Heart left ventricle (tissue), 16 donors: Measurements from ENCODE around the gene CCL4. TPM values are rescaled to one million over a fixed set of nuclear protein-coding genes. Genes with fewer than 3 reads are reported as not detected.

ENCODE experiments used
- ATAC-seq, 4 donors: fragments of 200-7000 bp; cut with Tn5 transposase; one replicate each; pipeline ENCODE4 v1.9.1; 2020 to 2022; ENCODE audit warnings: moderate library complexity in 4 of 4, mild to moderate bottlenecking in 3 of 4, moderate number of reproducible peaks in 1 of 4
- DNase-seq, 5 donors: peaks; one replicate each; pipeline ENCODE4 v3.0.0-alpha.2; 2020
- H3K27ac ChIP-seq, 12 donors: fragments of 200-600 bp; sonication (generic) in 4 of 12; one replicate each; pipeline versions ENCODE4 v1.5.0 to v1.8.0; 2016 to 2022; ENCODE audit warnings: mild to moderate bottlenecking in 2 of 12
- H3K27me3 ChIP-seq, 9 donors: fragments of 200-600 bp; sonication (generic) in 2 of 9; one replicate each; pipeline versions ENCODE4 v1.5.1 to v1.8.0; 2016 to 2022; ENCODE audit warnings: mild to moderate bottlenecking in 3 of 9
- H3K36me3 ChIP-seq, 9 donors: fragments of 200-600 bp; sonication (generic) in 2 of 9; one replicate each; pipeline versions ENCODE4 v1.5.0 to v1.8.0; 2018 to 2022; ENCODE audit warnings: mild to moderate bottlenecking in 2 of 9
- H3K4me1 ChIP-seq, 12 donors: fragments of 200-600 bp; sonication (generic) in 4 of 12; one replicate each; pipeline versions ENCODE4 v1.5.0 to v1.8.0; 2016 to 2022; ENCODE audit warnings: mild to moderate bottlenecking in 3 of 12
- H3K4me3 ChIP-seq, 12 donors: fragments of 200-600 bp; sonication (generic) in 4 of 12; one replicate each; pipeline versions ENCODE4 v1.5.0 to v1.8.0; 2017 to 2022; ENCODE audit warnings: mild to moderate bottlenecking in 9 of 12, moderate library complexity in 4 of 12
- H3K9me3 ChIP-seq, 12 donors: fragments of 200-600 bp; sonication (generic) in 4 of 12; one replicate each; pipeline versions ENCODE4 v1.5.0 to v1.8.0; 2016 to 2022; ENCODE audit warnings: mild to moderate bottlenecking in 1 of 12
- POLR2A ChIP-seq, 2 donors: fragments of 450-650 bp; IDR thresholded peaks; one replicate each; pipeline ENCODE4 v1.6.1; 2017; ENCODE audit warnings: antibody characterized with exemption in 2 of 2, mild to moderate bottlenecking in 2 of 2, moderate library complexity in 2 of 2
- WGBS, 4 donors: extraction: QIAGEN DNeasy Blood & Tissue Kit in 2 of 4; methylation state at CpG; one replicate each; pipeline versions ENCODE4 v1.1.5 to v1.1.7; 2013 to 2018; 5-methylcytosine and 5-hydroxymethylcytosine counted together
- intact Hi-C, 10 donors: fragments of 100-400 bp; cut with DNase I; formaldehyde crosslinking; loops; one replicate each; pipeline versions ENCODE4 v1.11.1 to v1.14.2; 2022
- polyA plus RNA-seq, 2 donors: library from polyadenylated mRNA; stranded (reverse); fragments of 200-250 nt; gene quantifications; one replicate each; pipeline ENCODE4 v1.2.3, GENCODE V29; 2013
- total RNA-seq, 9 donors: library from RNA; depleted of rRNA in 2 of 9; stranded (reverse); fragments of >200 nt in 2 of 9; fragmentation: NEBNext Ultra II Directional in 3 of 9; extraction: Animal tissue kit (Norgen Biotek cat#: 25700) in 3 of 9; gene quantifications; one replicate each; pipeline versions ENCODE4 v1.1.0 to v1.2.4, GENCODE V29; 2016 to 2023
- TF ChIP-seq, protein P1 (sequence below), 12 donors: fragments of 200-600 bp; sonication (generic) in 4 of 12; IDR thresholded peaks; one replicate each; pipeline versions ENCODE4 v1.5.0 to v1.8.0; 2018 to 2022; ENCODE audit warnings: antibody characterized with exemption in 12 of 12, mild to moderate bottlenecking in 5 of 12
- donor health status: ischemic (EF 13 %, LVEDD 7.1; RV severe dilation, severe dysfunction).
- donor health status: healthy with polysubstance abuse.
- donor health status: DM: no; HTN: yes; CAD: no.
- donor health status: DM: no; HTN: no; CAD: no.
- donor health status: ischemic (EF 25% LVEDD 6.9; RV normal size, moderate dysfunction).
- donor health status: ischemic (EF 25% LVEDD 5.7; RV mildly dilated, moderate dysfunction).
- donor health status: healthy.
- donor health status: DM: yes; HTN: yes; CAD: no.
- donor health status: ischemic (EF 35%, LVEDD 5.7; RV mildly dilated, moderate dysfunction).
- donor health status: nonischemic (EF 11% LVEDD 7.7; RV severe dilation, severe dysfunction).
- donor health status: DM: yes; HTN: yes; CAD: no.
- donor health status: PGD.
- donor health status: ischemic (EF 29% LVEDD 5.4; RV normal size, mild dysfunction).
- donor health status: nonischemic (EF 23%, LVEDD 6.1; RV moderate dilation, normal function).

The CCL4 gene
- total and polyA plus RNA-seq, 11 donors, result 0.29 to 23.9 (median 1.1) TPM; not detected in 3

DNA sequence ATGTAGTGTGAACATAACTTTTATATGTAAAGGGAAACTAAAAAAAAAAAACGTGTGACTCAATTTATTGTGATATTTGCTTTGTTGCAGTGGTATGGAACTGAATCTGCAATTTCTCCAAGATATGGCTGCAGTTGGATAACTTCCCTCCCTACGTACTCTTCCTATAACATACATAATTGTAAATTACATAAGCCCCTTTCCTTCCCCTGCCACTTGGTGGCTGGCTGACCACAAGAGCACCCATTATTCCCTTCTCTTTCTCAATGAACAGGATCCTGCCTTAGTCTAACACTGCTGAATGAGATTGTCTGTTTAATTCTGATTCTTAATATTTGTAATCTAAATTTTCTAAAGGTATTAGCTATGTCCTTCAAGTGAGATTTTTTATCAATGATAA, 27.8 kb downstream of the CCL4 start:
- H3K27ac ChIP-seq, result no peak overlapping the region
- peaks cover 0 to under 1% (median 0%) of the 10 kb centered on the region in 12 donors for H3K9me3 ChIP-seq
- ATAC-seq (no peak), DNase-seq (no peak)
- 59 to 73% (median 63%) methylated on average over 2 of the region's 2 CpGs for WGBS, 4 donors
- peaks cover 0 to 22% (median 0%) of the 10 kb centered on the region in 12 donors for H3K4me1 ChIP-seq
- intact Hi-C loops, result loop anchor here in 1 of 10 donors (5.0 kb wide), 1 partner anchor 144 kb away; the partner anchor contains the start of gene CCL14
- no peaks in the 10 kb centered on the region for H3K36me3 ChIP-seq
- no peak for TF ChIP-seq POLR2A (IDR thresholded peaks at IDR 0.05)
- TF ChIP-seq, protein P1, sequence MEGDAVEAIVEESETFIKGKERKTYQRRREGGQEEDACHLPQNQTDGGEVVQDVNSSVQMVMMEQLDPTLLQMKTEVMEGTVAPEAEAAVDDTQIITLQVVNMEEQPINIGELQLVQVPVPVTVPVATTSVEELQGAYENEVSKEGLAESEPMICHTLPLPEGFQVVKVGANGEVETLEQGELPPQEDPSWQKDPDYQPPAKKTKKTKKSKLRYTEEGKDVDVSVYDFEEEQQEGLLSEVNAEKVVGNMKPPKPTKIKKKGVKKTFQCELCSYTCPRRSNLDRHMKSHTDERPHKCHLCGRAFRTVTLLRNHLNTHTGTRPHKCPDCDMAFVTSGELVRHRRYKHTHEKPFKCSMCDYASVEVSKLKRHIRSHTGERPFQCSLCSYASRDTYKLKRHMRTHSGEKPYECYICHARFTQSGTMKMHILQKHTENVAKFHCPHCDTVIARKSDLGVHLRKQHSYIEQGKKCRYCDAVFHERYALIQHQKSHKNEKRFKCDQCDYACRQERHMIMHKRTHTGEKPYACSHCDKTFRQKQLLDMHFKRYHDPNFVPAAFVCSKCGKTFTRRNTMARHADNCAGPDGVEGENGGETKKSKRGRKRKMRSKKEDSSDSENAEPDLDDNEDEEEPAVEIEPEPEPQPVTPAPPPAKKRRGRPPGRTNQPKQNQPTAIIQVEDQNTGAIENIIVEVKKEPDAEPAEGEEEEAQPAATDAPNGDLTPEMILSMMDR (IDR thresholded peaks at IDR 0.05), result peak in 1 of 12 donors; percentile 6
- H3K4me3 ChIP-seq, result no peak overlapping the region
- H3K27me3 ChIP-seq, result peaks cover 0 to 23% (median 0%) of the 10 kb centered on the region in 9 donors

DNA sequence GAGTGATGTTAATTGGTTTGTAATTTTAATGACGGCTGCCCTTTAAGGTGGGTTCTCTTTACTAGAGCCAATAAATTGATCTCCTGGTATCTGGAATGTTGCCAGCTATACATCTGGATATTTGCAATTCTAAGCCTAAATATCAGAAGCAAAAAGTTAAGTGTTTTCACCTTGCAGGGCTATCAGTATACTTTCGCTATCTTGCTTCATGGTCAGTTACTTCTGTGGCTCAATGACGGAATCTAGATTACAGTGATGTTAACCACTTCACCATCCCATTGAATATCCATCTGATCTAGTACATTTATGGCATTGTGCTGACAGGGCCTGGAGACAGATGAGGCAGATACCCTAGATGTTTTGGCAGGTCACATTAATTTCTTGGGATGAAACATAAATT, 28.3 kb downstream of the CCL4 start:
- ATAC-seq, result no peak

DNA sequence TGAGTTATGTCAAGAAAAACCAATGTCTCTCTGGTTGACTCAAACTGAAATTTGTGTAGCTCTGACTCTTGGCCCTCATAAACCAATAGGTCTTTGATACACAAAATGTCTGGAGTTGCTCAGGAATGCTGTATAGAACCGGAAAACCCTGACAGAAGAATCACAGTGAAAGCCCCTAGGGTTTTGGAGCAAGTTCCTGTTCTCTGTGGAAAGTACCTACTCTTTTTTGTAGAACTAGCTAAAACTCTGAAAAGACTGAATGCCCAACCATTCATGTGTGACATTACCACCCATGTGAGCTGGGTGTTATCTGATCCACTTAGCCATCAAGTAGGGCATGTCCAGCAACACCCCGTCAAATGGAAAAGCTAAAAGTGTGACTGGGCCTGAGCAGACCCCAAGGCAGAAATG, 28.8 kb downstream of the CCL4 start:
- intact Hi-C loops, result loop anchor here in 1 of 10 donors (5.0 kb wide), 1 partner anchor 145 kb away; the partner anchor contains the start of gene CCL14
- ATAC-seq, result no peak
- H3K4me3 ChIP-seq, result no peak overlapping the region
- H3K27me3 ChIP-seq, result peaks cover 0 to 27% (median 0%) of the 10 kb centered on the region in 9 donors
- no peak for TF ChIP-seq POLR2A (IDR thresholded peaks at IDR 0.05)
- TF ChIP-seq, protein P1 (IDR thresholded peaks at IDR 0.05), result no peak
- no peaks in the 10 kb centered on the region for H3K36me3 ChIP-seq
- peaks cover 0 to 22% (median 0%) of the 10 kb centered on the region in 12 donors for H3K4me1 ChIP-seq
- WGBS, 4 donors, result 49 to 70% (median 57%) methylated on average over 2 of the region's 2 CpGs
- DNase-seq, result no peak
- no peaks in the 10 kb centered on the region for H3K9me3 ChIP-seq
- no peak overlapping the region for H3K27ac ChIP-seq

More for the DNA sequence above, 28.3 kb downstream of the CCL4 start:
- Histone ChIP-seq H3K27ac (no peak overlapping the region), H3K4me3 (no peak overlapping the region), H3K27me3 (peaks cover 0 to 23% (median 0%) of the 10 kb centered on the region in 9 donors), H3K36me3 (no peaks in the 10 kb centered on the region), H3K4me1 (peaks cover 0 to 22% (median 0%) of the 10 kb centered on the region in 12 donors), H3K9me3 (no peaks in the 10 kb centered on the region)
- intact Hi-C loops, result loop anchor here in 1 of 10 donors (5.0 kb wide), 1 partner anchor 145 kb away; the partner anchor contains the start of gene CCL14
- TF ChIP-seq, protein P1 (IDR thresholded peaks at IDR 0.05), result no peak
- no peak for TF ChIP-seq POLR2A (IDR thresholded peaks at IDR 0.05)
- DNase-seq, result no peak
- WGBS, 4 donors, result 81 to 96% (median 85%) methylated on average over 3 of the region's 3 CpGs

DNA sequence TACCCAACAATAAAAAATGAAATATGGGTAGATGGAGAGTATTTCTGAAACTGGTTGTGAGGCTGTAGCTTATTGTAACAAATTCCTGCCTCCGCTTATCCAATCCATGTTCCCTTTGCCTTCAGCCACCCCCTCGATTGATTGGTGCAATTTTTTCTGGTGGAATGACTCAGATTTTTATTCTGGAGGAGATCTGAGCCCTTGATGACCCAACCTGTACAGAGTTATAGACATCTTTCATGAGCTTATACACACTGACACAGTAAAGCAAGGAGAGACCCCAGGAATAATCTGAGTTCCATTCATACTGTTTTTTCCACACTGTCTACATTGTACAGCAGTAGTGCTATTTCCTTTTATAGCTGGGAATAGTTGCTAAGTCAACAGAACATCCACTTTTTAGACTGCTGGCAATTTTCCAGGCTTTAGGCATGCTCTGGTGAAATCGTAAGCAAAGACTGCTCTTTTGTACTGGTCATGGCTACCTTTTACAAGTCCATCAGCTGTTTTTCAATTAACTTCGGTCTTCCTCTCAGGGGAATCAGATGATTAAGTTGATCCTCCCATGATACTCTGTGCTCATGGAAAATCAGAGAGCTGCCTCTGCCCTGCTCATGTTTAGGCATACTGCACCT, 30.1 kb downstream of the CCL4 start:
- ATAC-seq, result peak in 2 of 4 donors; percentile 22 to 29
- TF ChIP-seq POLR2A (IDR thresholded peaks at IDR 0.05), result no peak
- TF ChIP-seq, protein P1 (IDR thresholded peaks at IDR 0.05), result no peak
- DNase-seq, result no peak
- intact Hi-C loops, result loop anchor here in 1 of 10 donors (5.0 kb wide), 1 partner anchor 146 kb away; the partner anchor contains the start of gene CCL14
- H3K36me3 ChIP-seq, result no peaks in the 10 kb centered on the region
- WGBS, 4 donors, result 54 to 57% (median 55%) methylated on average over 4 of the region's 4 CpGs
- peaks cover 0 to 31% (median 0%) of the 10 kb centered on the region in 9 donors for H3K27me3 ChIP-seq
- no peaks in the 10 kb centered on the region for H3K9me3 ChIP-seq
- H3K4me1 ChIP-seq, result peaks cover 0 to 22% (median 0%) of the 10 kb centered on the region in 12 donors
- H3K4me3 ChIP-seq, result no peak overlapping the region
- H3K27ac ChIP-seq, result no peak overlapping the region
